Suppressor macrophage treated with lipopolysaccharide for 1 hour (primary cell): Measurements from ENCODE around the gene ZNRF3.
"Not testable (repeated sequence)": the region's sequence is repeated elsewhere in the genome, so short reads cannot be mapped to it uniquely, and the experiment has no call there.

Source experiments
- DNase-seq, 3 donors: peaks; one replicate each; pipeline ENCODE4 v3.0.0-alpha.2; 2020 to 2022

The ZNRF3 gene

GRCh38 chr22:29073618-29074275 is 190.4 kb downstream of the ZNRF3 start:
- peak; percentile 53 to 64 (median 53) for DNase-seq

GRCh38 chr22:29074276-29074772 is 191.0 kb downstream of the ZNRF3 start:
- no peak for DNase-seq

- no peak for DNase-seq
Observed at GRCh38 chr22:29078036-29078868, 194.9 kb downstream of the ZNRF3 start.

GRCh38 chr22:29078869-29079207 is 195.5 kb downstream of the ZNRF3 start:
- DNase-seq, result no peak

GRCh38 chr22:29079218-29079901 is 196.0 kb downstream of the ZNRF3 start:
- no peak for DNase-seq

GRCh38 chr22:29080106-29080975 is 197.0 kb downstream of the ZNRF3 start:
- DNase-seq, result no peak

GRCh38 chr22:29081517-29082236 is 198.3 kb downstream of the ZNRF3 start:
- no peak for DNase-seq

GRCh38 chr22:29082826-29083545 is 199.6 kb downstream of the ZNRF3 start:
- DNase-seq, result no peak

- DNase-seq, result not testable (repeated sequence)
Observed at GRCh38 chr22:29083576-29083932, 200.2 kb downstream of the ZNRF3 start.

- peak; percentile 63 to 88 (median 72) for DNase-seq
Observed at GRCh38 chr22:29083933-29084591, 200.7 kb downstream of the ZNRF3 start.

GRCh38 chr22:29087012-29087411 is 203.6 kb downstream of the ZNRF3 start:
- no peak for DNase-seq

GRCh38 chr22:29088809-29089208 is 205.4 kb downstream of the ZNRF3 start:
- DNase-seq, result no peak

GRCh38 chr22:29089507-29089906 is 206.1 kb downstream of the ZNRF3 start:
- no peak for DNase-seq

GRCh38 chr22:29090039-29090438 is 206.7 kb downstream of the ZNRF3 start:
- no peak for DNase-seq

GRCh38 chr22:29092243-29092642 is 208.9 kb downstream of the ZNRF3 start:
- no peak for DNase-seq

GRCh38 chr22:29093030-29093429 is 209.7 kb downstream of the ZNRF3 start:
- no peak for DNase-seq

- no peak for DNase-seq
Observed at GRCh38 chr22:29093501-29094300, 210.3 kb downstream of the ZNRF3 start.

GRCh38 chr22:29095459-29095858 is 212.1 kb downstream of the ZNRF3 start:
- no peak for DNase-seq

- DNase-seq, result no peak
Observed at GRCh38 chr22:29096736-29097669, 213.6 kb downstream of the ZNRF3 start.
